ENCODE measurements around the gene GAL3ST2. TPM values are rescaled to one million over a fixed set of nuclear protein-coding genes. Genes with fewer than 3 reads are reported as not detected.
"Not testable (repeated sequence)": the region's sequence is repeated elsewhere in the genome, so short reads cannot be mapped to it uniquely, and the experiment has no call there.

Gene GAL3ST2
- total RNA-seq, 1 experiment from 2014 or later = not detected

DNA sequence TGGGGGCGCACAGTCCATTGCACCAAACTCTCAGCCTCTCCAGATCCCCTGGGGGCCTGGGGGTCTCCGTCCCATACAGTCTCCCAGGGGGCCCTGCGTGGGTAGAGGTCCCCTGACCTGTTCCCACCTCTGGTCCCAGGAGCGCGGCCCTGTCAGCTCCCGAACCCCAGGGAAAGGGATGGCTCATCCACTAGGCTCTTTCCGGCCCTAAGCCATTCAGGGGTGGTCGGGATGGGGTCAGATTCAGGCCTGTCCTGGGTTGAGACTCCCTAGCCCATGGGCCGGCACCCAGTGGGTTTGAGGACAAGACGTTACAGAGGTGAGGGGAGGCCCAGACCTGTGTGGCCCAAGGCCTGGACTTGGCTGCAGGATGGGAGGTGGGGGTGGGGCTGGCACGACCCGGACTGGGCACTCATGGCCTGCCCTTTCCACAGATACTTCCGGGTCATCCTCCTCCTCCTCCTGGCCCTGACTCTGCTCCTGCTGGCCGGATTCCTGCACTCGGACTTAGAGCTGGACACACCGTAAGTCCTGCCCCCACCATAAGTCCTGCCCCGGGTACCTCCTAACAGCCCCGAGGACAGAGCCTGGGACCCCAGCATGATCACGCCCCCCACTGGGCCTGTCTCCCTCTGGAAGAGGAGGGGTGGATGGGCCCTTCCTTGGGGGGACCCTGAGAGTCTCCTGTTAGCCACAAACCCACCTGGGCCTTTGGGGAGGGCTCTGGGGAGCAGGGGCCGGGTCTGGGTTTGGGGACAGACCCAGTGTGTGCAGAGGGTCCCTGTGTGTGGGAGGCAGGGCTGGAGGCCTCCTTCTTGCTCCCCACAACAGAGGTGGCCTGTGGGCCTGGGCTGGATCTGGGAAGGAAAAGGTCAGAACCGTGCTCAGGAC lies 22.3 kb downstream of the GAL3ST2 start:
- Histone ChIP-seq H3F3A (ENCODE audit: low read length, unreplicated experiment) (no peaks in the 10 kb centered on the region), H3K36me3 (ENCODE audit: low read depth, low read length) (no peaks in the 10 kb centered on the region), H3K4me2 (ENCODE audit: low read length) (no peak overlapping the region), H3K4me1 (ENCODE audit: insufficient read depth, low read length) (no peaks in the 10 kb centered on the region), H3K79me2 (ENCODE audit: low read length) (no peaks in the 10 kb centered on the region), H3K9me2 (replicated peaks; ENCODE audit: low read length) (no peaks in the 10 kb centered on the region), H3K4me3 (ENCODE audit: low read length) (no peak overlapping the region), H3K9ac (ENCODE audit: low read length) (no peak overlapping the region), H3K27me3 (ENCODE audit: low read length) (no peaks in the 10 kb centered on the region), H4K20me1 (ENCODE audit: low read length) (no peaks in the 10 kb centered on the region), H3K9me3 (ENCODE audit: low read length) (no peaks in the 10 kb centered on the region), H2AFZ (ENCODE audit: low read length) (no peak overlapping the region), H3K27ac (ENCODE audit: low read length) (no peak overlapping the region)
- ATAC-seq = no peak
- TF ChIP-seq CTCF (conservative IDR thresholded peaks at IDR 0.05; ENCODE audit: low read depth, low read length) (no peak), EZH2 (IDR thresholded peaks at IDR 0.05; ENCODE audit: low read length, unreplicated experiment) (no peak), EZH2phosphoT487 (IDR thresholded peaks at IDR 0.05; ENCODE audit: borderline replicate concordance, low read length) (no peak)
- no TSS peak for BruUV-seq (replicated peaks)
- no peak for DNase-seq
- intact Hi-C loops (cut with micrococcal nuclease) = no loop called here
- POLR2A ChIA-PET (ENCODE audit: unreplicated experiment) = no interaction called here
- CTCF ChIA-PET = no interaction called here

GRCh38 chr2:241799522-241800197 lies 23.0 kb downstream of the GAL3ST2 start:
- H3K79me2 ChIP-seq (ENCODE audit: low read length) = no peaks in the 10 kb centered on the region
- no peaks in the 10 kb centered on the region for H3F3A ChIP-seq (ENCODE audit: low read length, unreplicated experiment)
- ATAC-seq = no peak
- POLR2A ChIA-PET (ENCODE audit: unreplicated experiment) = no interaction called here
- no peak overlapping the region for H3K4me3 ChIP-seq (ENCODE audit: low read length)
- no TSS peak for BruUV-seq (replicated peaks)
- H3K9ac ChIP-seq (ENCODE audit: low read length) = no peak overlapping the region
- DNase-seq = no peak
- intact Hi-C loops (cut with micrococcal nuclease) = no loop called here
- TF ChIP-seq EZH2phosphoT487 (IDR thresholded peaks at IDR 0.05; ENCODE audit: borderline replicate concordance, low read length) (no peak), EZH2 (IDR thresholded peaks at IDR 0.05; ENCODE audit: low read length, unreplicated experiment) (no peak), CTCF (conservative IDR thresholded peaks at IDR 0.05; ENCODE audit: low read depth, low read length) (no peak)
- CTCF ChIA-PET = no interaction called here
- no peaks in the 10 kb centered on the region for H3K9me3 ChIP-seq (ENCODE audit: low read length)
- H3K4me2 ChIP-seq (ENCODE audit: low read length) = no peak overlapping the region
- H3K27ac ChIP-seq (ENCODE audit: low read length) = no peak overlapping the region
- H3K27me3 ChIP-seq (ENCODE audit: low read length) = no peaks in the 10 kb centered on the region
- peaks cover 3% of the 10 kb centered on the region; the same call in 1 of the 2 replicates for H3K4me1 ChIP-seq (ENCODE audit: insufficient read depth, low read length)
- no peaks in the 10 kb centered on the region for H3K9me2 ChIP-seq (replicated peaks; ENCODE audit: low read length)
- no peaks in the 10 kb centered on the region for H3K36me3 ChIP-seq (ENCODE audit: low read depth, low read length)
- no peak overlapping the region for H2AFZ ChIP-seq (ENCODE audit: low read length)
- H4K20me1 ChIP-seq (ENCODE audit: low read length) = no peaks in the 10 kb centered on the region

DNA sequence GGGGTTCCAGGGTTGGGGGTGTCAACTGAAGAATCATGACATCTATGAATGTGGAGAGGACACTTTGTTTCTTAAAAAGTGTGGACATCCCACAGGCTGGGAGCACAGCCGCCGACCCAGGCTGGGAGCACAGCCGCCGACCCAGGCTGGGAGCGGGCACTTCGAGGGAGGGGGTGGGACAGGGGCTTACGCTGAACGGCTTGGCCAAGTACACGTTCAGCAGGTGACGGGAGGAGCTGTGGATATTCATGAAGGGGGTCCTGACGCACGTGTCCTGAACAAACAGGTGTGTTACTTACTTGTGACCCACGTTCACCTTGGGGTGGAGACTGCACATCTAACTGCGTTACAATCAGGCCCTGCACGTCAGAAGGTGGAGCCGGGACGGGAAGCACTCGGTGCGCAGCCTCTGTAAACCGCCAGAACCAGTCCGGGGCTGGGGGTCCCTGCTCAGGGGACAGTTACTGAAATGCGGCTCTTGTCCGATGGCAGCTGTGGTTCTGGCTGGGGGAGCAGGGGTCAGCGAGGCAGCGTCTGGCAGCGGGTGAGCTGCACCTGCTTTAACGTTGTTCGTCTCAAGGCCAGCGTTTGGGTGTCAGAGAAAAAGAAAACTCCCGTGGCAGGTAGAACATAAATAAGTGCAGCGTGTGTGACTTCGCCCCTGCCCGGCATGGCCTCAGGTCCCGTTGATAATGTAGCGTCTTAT lies 23.7 kb downstream of the GAL3ST2 start:
- H3K4me3 ChIP-seq (ENCODE audit: low read length); H3K79me2 ChIP-seq (ENCODE audit: low read length); ATAC-seq; intact Hi-C loops (cut with micrococcal nuclease); H3F3A ChIP-seq (ENCODE audit: low read length, unreplicated experiment); BruUV-seq (replicated peaks); H3K9ac ChIP-seq (ENCODE audit: low read length); H2AFZ ChIP-seq (ENCODE audit: low read length); POLR2A ChIA-PET (ENCODE audit: unreplicated experiment); CTCF ChIA-PET; H3K4me2 ChIP-seq (ENCODE audit: low read length); H4K20me1 ChIP-seq (ENCODE audit: low read length); H3K36me3 ChIP-seq (ENCODE audit: low read depth, low read length); H3K4me1 ChIP-seq (ENCODE audit: insufficient read depth, low read length); H3K27ac ChIP-seq (ENCODE audit: low read length); DNase-seq; H3K27me3 ChIP-seq (ENCODE audit: low read length); H3K9me3 ChIP-seq (ENCODE audit: low read length); H3K9me2 ChIP-seq (replicated peaks; ENCODE audit: low read length): not testable (repeated sequence)

Data from PC-3 (cell line).